Panc1 (cell line): ENCODE data around the gene CHRM4. TPM values are rescaled to one million over a fixed set of nuclear protein-coding genes. Genes with fewer than 3 reads are reported as not detected.

Experiments used
- ATAC-seq: fragments of 200-7000 bp; cut with Tn5 transposase; 2 replicates; pipeline ENCODE4 v1.9.1; 2020; ENCODE audit warnings: mild to moderate bottlenecking, moderate library complexity
- BruUV-seq: library from RNA; stranded (reverse); fragments of 400-500 nt; replicated peaks from 2 replicates; lab custom pipeline; 2021; lab: Mats Ljungman, UMichigan
- CTCF ChIA-PET: fragments of 300-600 bp; sonication (Branson Sonifier 250); formaldehyde crosslinking; loops from one replicate; lab custom pipeline; 2022; ENCODE audit warnings: antibody characterized with exemption; lab: Charles Lee
- POLR2A ChIA-PET: fragments of 300-600 bp; sonication (Branson Sonifier 250); formaldehyde crosslinking; loops from one replicate; lab custom pipeline; 2022; ENCODE audit warnings: antibody characterized with exemption; lab: Charles Lee
- DNase-seq: peaks from one replicate; pipeline ENCODE4 v3.0.0-alpha.2; 2010; ENCODE audit warnings: low read depth, low spot score
- H3K27ac ChIP-seq: 2 replicates; pipeline ENCODE4 v1.5.1; 2011; ENCODE audit warnings: mild to moderate bottlenecking, low read length, inconsistent platforms
- H3K27me3 ChIP-seq: fragments of 200-500 bp; sonication (Bioruptor generic); 2 replicates; pipeline ENCODE4 v1.6.0; 2014; ENCODE audit warnings: low read length, inconsistent platforms; ENCODE audit not compliant: control insufficient read depth, insufficient read depth
- H3K36me3 ChIP-seq: fragments of 200-500 bp; sonication (Bioruptor generic); 2 replicates; pipeline ENCODE4 v1.5.1; 2014; ENCODE audit warnings: inconsistent platforms, mild to moderate bottlenecking, low read length, moderate library complexity; ENCODE audit not compliant: control insufficient read depth, insufficient read depth
- H3K4me1 ChIP-seq: 2 replicates; pipeline ENCODE4 v1.5.1; 2011; ENCODE audit warnings: inconsistent platforms, mild to moderate bottlenecking, low read length, moderate library complexity; ENCODE audit not compliant: control insufficient read depth, insufficient read depth
- H3K4me3 ChIP-seq, 2 experiments: 2 replicates each; pipeline ENCODE4 v1.5.1; 2011 to 2012; ENCODE audit warnings: low read depth in 2 of 2, low read length in 2 of 2, mild to moderate bottlenecking in 2 of 2, inconsistent platforms in 1 of 2, moderate library complexity in 1 of 2
- H3K9me3 ChIP-seq: fragments of 200-500 bp; sonication (Bioruptor generic); 2 replicates; pipeline ENCODE4 v1.5.1; 2014; ENCODE audit warnings: low read depth, mild to moderate bottlenecking, inconsistent platforms, low read length, moderate library complexity; ENCODE audit not compliant: control insufficient read depth, insufficient read depth
- POLR2AphosphoS5 ChIP-seq: IDR thresholded peaks from 2 replicates; pipeline ENCODE4 v1.6.1; 2012; ENCODE audit warnings: mild to moderate bottlenecking, low read depth, low read length, moderate library complexity
- REST ChIP-seq, 2 experiments: IDR thresholded peaks; 2 replicates each; pipeline ENCODE4 v1.6.1; 2011 to 2012; ENCODE audit warnings: low read depth in 2 of 2, control low read depth in 1 of 2, low read length in 1 of 2, mild to moderate bottlenecking in 1 of 2, moderate library complexity in 1 of 2; ENCODE audit not compliant: insufficient read depth in 1 of 2
- SIN3A ChIP-seq: IDR thresholded peaks from 2 replicates; pipeline ENCODE4 v1.6.1; 2012; ENCODE audit warnings: low read depth, mild to moderate bottlenecking, low read length, moderate library complexity, borderline replicate concordance; ENCODE audit not compliant: insufficient read depth
- TCF7L2 ChIP-seq: IDR thresholded peaks from 2 replicates; pipeline ENCODE4 v1.6.1; 2011; ENCODE audit warnings: mild to moderate bottlenecking, low read depth, low read length, inconsistent platforms
- in situ Hi-C: cut with HindIII; loops from 2 replicates; pipeline ENCODE4 v1.10.0; 2016; ENCODE audit warnings: low sequenced_read_pairs, low pct_unique_long_range_greater_than_20kb
- intact Hi-C: fragments of 100-400 bp; cut with micrococcal nuclease; formaldehyde crosslinking; loops from one replicate; pipeline ENCODE4 v1.10.0; 2022; ENCODE audit not compliant: unreplicated experiment
- total RNA-seq: library from RNA; stranded (reverse); gene quantifications from one replicate; pipeline ENCODE4 v1.2.1, GENCODE V29; 2021; ENCODE audit not compliant: unreplicated experiment
- TF ChIP-seq, protein P1 (sequence below): fragments of 450-650 bp; IDR thresholded peaks from 2 replicates; pipeline ENCODE4 v1.5.1; 2017; ENCODE audit warnings: mild to moderate bottlenecking

The CHRM4 gene
- total RNA-seq, 1 experiment from 2014 or later = 3.1 TPM

DNA sequence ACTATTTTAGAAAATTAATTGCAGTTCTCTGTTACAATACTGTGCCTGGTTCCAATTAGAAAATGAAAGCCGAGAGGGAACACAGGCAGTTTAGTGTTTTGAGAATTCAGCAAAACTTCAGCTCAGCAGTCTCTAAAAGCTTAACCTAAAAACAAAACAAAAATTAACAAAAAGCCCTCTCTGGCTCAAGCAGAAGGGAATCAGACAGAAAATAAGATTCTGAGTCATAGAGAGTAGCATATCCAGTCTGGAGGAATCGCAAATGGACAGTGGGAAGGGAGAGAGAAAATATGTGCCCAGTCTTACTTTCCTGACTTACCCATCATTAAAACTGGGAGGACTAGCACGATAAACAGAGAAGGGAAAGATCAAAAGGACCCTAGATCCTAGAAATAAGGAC, 38.1 kb upstream of the CHRM4 start:
- ATAC-seq = no peak

DNA sequence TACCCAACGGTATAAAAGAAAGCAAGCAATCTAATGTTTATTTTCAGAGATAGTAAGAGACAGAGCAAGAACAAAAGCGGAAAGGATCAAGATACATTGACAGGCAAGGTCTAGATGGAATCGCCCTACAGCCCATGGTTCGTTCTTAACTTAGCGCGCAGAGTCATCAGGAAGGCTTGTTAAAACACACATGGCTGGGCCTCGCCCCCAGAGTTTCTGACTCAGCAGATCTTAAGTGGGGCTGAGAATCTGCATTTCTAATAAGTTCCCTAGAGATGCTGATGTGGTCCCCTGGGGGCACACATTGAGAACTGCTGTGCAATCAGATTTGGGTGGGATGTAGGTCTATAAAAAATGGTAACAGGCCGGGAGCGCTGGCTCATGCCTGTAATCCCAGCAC, 35.8 kb upstream of the CHRM4 start:
- H3K4me3 ChIP-seq = no peak overlapping the region
- ChIA-PET POLR2A (no interaction called here), CTCF (no interaction called here)
- H3K4me1 ChIP-seq = no peaks in the 10 kb centered on the region
- TF ChIP-seq REST (IDR thresholded peaks at IDR 0.05; ENCODE audit: insufficient read depth in 1 of 2, low read depth in 2 of 2, low read length in 1 of 2) = no peak
- TF ChIP-seq, protein P1, sequence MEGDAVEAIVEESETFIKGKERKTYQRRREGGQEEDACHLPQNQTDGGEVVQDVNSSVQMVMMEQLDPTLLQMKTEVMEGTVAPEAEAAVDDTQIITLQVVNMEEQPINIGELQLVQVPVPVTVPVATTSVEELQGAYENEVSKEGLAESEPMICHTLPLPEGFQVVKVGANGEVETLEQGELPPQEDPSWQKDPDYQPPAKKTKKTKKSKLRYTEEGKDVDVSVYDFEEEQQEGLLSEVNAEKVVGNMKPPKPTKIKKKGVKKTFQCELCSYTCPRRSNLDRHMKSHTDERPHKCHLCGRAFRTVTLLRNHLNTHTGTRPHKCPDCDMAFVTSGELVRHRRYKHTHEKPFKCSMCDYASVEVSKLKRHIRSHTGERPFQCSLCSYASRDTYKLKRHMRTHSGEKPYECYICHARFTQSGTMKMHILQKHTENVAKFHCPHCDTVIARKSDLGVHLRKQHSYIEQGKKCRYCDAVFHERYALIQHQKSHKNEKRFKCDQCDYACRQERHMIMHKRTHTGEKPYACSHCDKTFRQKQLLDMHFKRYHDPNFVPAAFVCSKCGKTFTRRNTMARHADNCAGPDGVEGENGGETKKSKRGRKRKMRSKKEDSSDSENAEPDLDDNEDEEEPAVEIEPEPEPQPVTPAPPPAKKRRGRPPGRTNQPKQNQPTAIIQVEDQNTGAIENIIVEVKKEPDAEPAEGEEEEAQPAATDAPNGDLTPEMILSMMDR = no peak
- no peak for TF ChIP-seq TCF7L2
- no peak for TF ChIP-seq POLR2AphosphoS5
- TF ChIP-seq SIN3A = no peak
- in situ Hi-C loops = no loop called here
- H3K9me3 ChIP-seq = no peaks in the 10 kb centered on the region
- H3K27ac ChIP-seq = no peak overlapping the region
- no peak for ATAC-seq
- H3K36me3 ChIP-seq = 0 out of 2 replicates have a peak, but pooled peaks cover 4% of the 10 kb centered on the region
- no peaks in the 10 kb centered on the region for H3K27me3 ChIP-seq
- BruUV-seq = no TSS peak
- DNase-seq = no peak
- intact Hi-C loops = no loop called here

More for the DNA sequence above, 38.1 kb upstream of the CHRM4 start:
- ChIA-PET POLR2A (no interaction called here), CTCF (no interaction called here)
- Histone ChIP-seq H3K9me3 (no peaks in the 10 kb centered on the region), H3K4me3 (no peak overlapping the region), H3K27ac (no peak overlapping the region), H3K4me1 (no peaks in the 10 kb centered on the region), H3K27me3 (no peaks in the 10 kb centered on the region), H3K36me3 (peaks cover 7% of the 10 kb centered on the region; the same call in 1 of the 2 replicates)
- intact Hi-C loops = no loop called here
- in situ Hi-C loops = no loop called here
- TF ChIP-seq SIN3A (no peak), REST (IDR thresholded peaks at IDR 0.05; ENCODE audit: insufficient read depth in 1 of 2, low read depth in 2 of 2, low read length in 1 of 2) (no peak)
- TF ChIP-seq, protein P1 = no peak
- no peak for DNase-seq
- BruUV-seq = no TSS peak
